SK-N-SH (cell line): ENCODE results near the gene CDH23. TPM values are rescaled to one million over a fixed set of nuclear protein-coding genes. Genes with fewer than 3 reads are reported as not detected.
A peak's percentile ranks its signal among the peaks of the same experiment; 100 is the strongest.

Source experiments
- CTCF ChIA-PET: fragments of 300-600, 350-600 bp; formaldehyde crosslinking; extraction: SDS; loops from one replicate; lab custom pipeline; 2021; lab: Yijun Ruan, JAX
- POLR2A ChIA-PET: fragments of 350-600 bp; sonication (Branson Sonifier 250); formaldehyde crosslinking; extraction: SDS; loops from one replicate; lab custom pipeline; 2020; ENCODE audit warnings: antibody characterized with exemption, inconsistent platforms; lab: Yijun Ruan, JAX
- DNase-seq: peaks from one replicate; pipeline ENCODE4 v3.0.0; 2012
- H2AFZ ChIP-seq: fragments of 200-600 bp; sonication (generic); 2 replicates; pipeline ENCODE4 v1.8.1; 2016; ENCODE audit warnings: antibody characterized with exemption, mild to moderate bottlenecking, low read depth
- H3F3A ChIP-seq: fragments of 200-600 bp; sonication (generic); replicated peaks from 2 replicates; pipeline ENCODE3; 2016; ENCODE audit warnings: antibody characterized with exemption, mild to moderate bottlenecking; ENCODE audit not compliant: insufficient read depth
- H3K27ac ChIP-seq, 2 experiments: fragments of 200-500 bp in 1 of 2; fragments of 200-600 bp in 1 of 2; sonication (Bioruptor generic) in 1 of 2; sonication (generic), shearing (Covaris generic) in 1 of 2; 2 replicates each; pipeline versions ENCODE4 v1.5.1 to v1.6.1; 2014 to 2016; ENCODE audit warnings: low read depth in 2 of 2, inconsistent platforms in 1 of 2, low read length in 1 of 2, mild to moderate bottlenecking in 1 of 2, mixed read lengths in 1 of 2
- H3K27me3 ChIP-seq: fragments of 200-600 bp; sonication (generic), shearing (Covaris generic); 2 replicates; pipeline ENCODE4 v1.6.1; 2016; ENCODE audit warnings: mixed run types; ENCODE audit not compliant: insufficient read depth
- H3K36me3 ChIP-seq, 2 experiments: fragments of 200-500 bp in 1 of 2; fragments of 200-600 bp in 1 of 2; sonication (Bioruptor generic) in 1 of 2; sonication (generic) in 1 of 2; replicated peaks in 1 of 2; 2 replicates each; pipeline versions ENCODE3 to v1.5.1; 2014 to 2016; ENCODE audit warnings: low read length in 1 of 2, mild to moderate bottlenecking in 1 of 2; ENCODE audit not compliant: insufficient read depth in 2 of 2, control insufficient read depth in 1 of 2
- H3K4me1 ChIP-seq, 2 experiments: fragments of 200-500 bp in 1 of 2; fragments of 200-600 bp in 1 of 2; sonication (Bioruptor generic) in 1 of 2; sonication (generic), shearing (Covaris generic) in 1 of 2; 2 replicates each; pipeline versions ENCODE4 v1.5.1 to v1.6.1; 2014 to 2016; ENCODE audit warnings: low read depth in 1 of 2, low read length in 1 of 2, mixed run types in 1 of 2; ENCODE audit not compliant: insufficient read depth in 2 of 2, control insufficient read depth in 1 of 2
- H3K4me2 ChIP-seq: fragments of 200-600 bp; sonication (generic), shearing (Covaris generic); 2 replicates; pipeline ENCODE4 v1.6.1; 2017; ENCODE audit warnings: mixed run types
- H3K4me3 ChIP-seq, 2 experiments: fragments of 200-500 bp in 1 of 2; fragments of 200-600 bp in 1 of 2; sonication (Bioruptor generic) in 1 of 2; sonication (generic), shearing (Covaris generic) in 1 of 2; 2 replicates each; pipeline versions ENCODE4 v1.5.1 to v1.8.1; 2014 to 2016; ENCODE audit warnings: low read depth in 2 of 2, inconsistent platforms in 1 of 2, low read length in 1 of 2, mild to moderate bottlenecking in 1 of 2, mixed read lengths in 1 of 2, moderate library complexity in 1 of 2
- H3K79me2 ChIP-seq: fragments of 200-600 bp; sonication (generic); 2 replicates; pipeline ENCODE4 v1.8.1; 2017; ENCODE audit warnings: mild to moderate bottlenecking; ENCODE audit not compliant: insufficient read depth
- H3K9ac ChIP-seq: fragments of 200-600 bp; sonication (generic); 2 replicates; pipeline ENCODE4 v1.6.1; 2017; ENCODE audit warnings: mixed run types
- H3K9me2 ChIP-seq: fragments of 200-600 bp; sonication (generic); 2 replicates; pipeline ENCODE4 v1.6.1; 2017; ENCODE audit warnings: mixed run types
- H3K9me3 ChIP-seq: fragments of 200-600 bp; sonication (generic); 2 replicates; pipeline ENCODE4 v1.6.1; 2017; ENCODE audit warnings: mixed run types, mild to moderate bottlenecking, moderate library complexity
- H4K20me1 ChIP-seq: fragments of 200-600 bp; sonication (generic); 2 replicates; pipeline ENCODE4 v1.6.1; 2017; ENCODE audit warnings: mild to moderate bottlenecking, mixed run types; ENCODE audit not compliant: insufficient read depth
- CHD2 ChIP-seq: fragments of 150-350 bp; IDR thresholded peaks from 2 replicates; pipeline ENCODE4 v1.6.1; 2018; ENCODE audit warnings: low read length; ENCODE audit not compliant: partially characterized antibody
- CTCF ChIP-seq: fragments of 200-600 bp; sonication (generic); IDR thresholded peaks from 2 replicates; pipeline ENCODE4 v1.6.1; 2017; ENCODE audit warnings: antibody characterized with exemption, mild to moderate bottlenecking, moderate library complexity
- EP300 ChIP-seq, 2 experiments: IDR thresholded peaks; 2 replicates each; pipeline versions ENCODE4 v1.4.0 to v1.6.1; 2012; ENCODE audit warnings: borderline replicate concordance in 1 of 2, low read depth in 1 of 2, low read length in 1 of 2
- EZH2phosphoT487 ChIP-seq: fragments of 200-600 bp; sonication (generic); IDR thresholded peaks from 2 replicates; pipeline ENCODE4 v1.6.1; 2017; ENCODE audit warnings: low read depth, mixed run types, mild to moderate bottlenecking, antibody characterized with exemption, moderate library complexity, borderline replicate concordance
- FOSL2 ChIP-seq: IDR thresholded peaks from 2 replicates; pipeline ENCODE4 v1.4.0; 2012; ENCODE audit warnings: low read depth, mild to moderate bottlenecking, moderate library complexity, borderline replicate concordance
- FOXM1 ChIP-seq: IDR thresholded peaks from 2 replicates; pipeline ENCODE4 v1.4.0; 2012; ENCODE audit warnings: low read depth, mild to moderate bottlenecking
- GATA2 ChIP-seq: sonication (generic); formaldehyde crosslinking; IDR thresholded peaks from 2 replicates; pipeline ENCODE4 v1.5.0; 2020; ENCODE audit warnings: mild to moderate bottlenecking, missing genetic modification reagents
- MXI1 ChIP-seq: IDR thresholded peaks from 2 replicates; pipeline ENCODE4 v1.6.1; 2012; ENCODE audit warnings: mild to moderate bottlenecking, low read depth, low read length, improper control_type of control experiment
- NFIC ChIP-seq: IDR thresholded peaks from 2 replicates; pipeline ENCODE4 v1.4.0; 2012; ENCODE audit warnings: borderline replicate concordance
- NRF1 ChIP-seq: IDR thresholded peaks from 2 replicates; pipeline ENCODE4 v1.6.1; 2012; ENCODE audit warnings: low read depth, mild to moderate bottlenecking, low read length
- POLR2AphosphoS5 ChIP-seq: IDR thresholded peaks from 2 replicates; pipeline ENCODE4 v1.6.1; 2012; ENCODE audit warnings: low read depth, low read length
- RAD21 ChIP-seq: IDR thresholded peaks from 2 replicates; pipeline ENCODE4 v1.6.1; 2012; ENCODE audit warnings: mild to moderate bottlenecking, low read length
- RCOR1 ChIP-seq: fragments of 150-350 bp; IDR thresholded peaks from 2 replicates; pipeline ENCODE4 v1.6.1; 2017; ENCODE audit warnings: antibody characterized with exemption, low read length
- REST ChIP-seq: IDR thresholded peaks from 2 replicates; pipeline ENCODE4 v1.6.1; 2012; ENCODE audit warnings: mild to moderate bottlenecking, low read depth, low read length, moderate library complexity
- RFX5 ChIP-seq: IDR thresholded peaks from 2 replicates; pipeline ENCODE4 v1.6.1; 2012; ENCODE audit warnings: mild to moderate bottlenecking, improper control_type of control experiment, low read length
- SMC3 ChIP-seq: IDR thresholded peaks from 2 replicates; pipeline ENCODE4 v1.6.1; 2012; ENCODE audit warnings: low read depth, low read length, improper control_type of control experiment
- TEAD4 ChIP-seq: IDR thresholded peaks from 2 replicates; pipeline ENCODE4 v1.4.0; 2012; ENCODE audit warnings: mild to moderate bottlenecking, borderline replicate concordance; ENCODE audit not compliant: insufficient read depth
- YY1 ChIP-seq: IDR thresholded peaks from 2 replicates; pipeline ENCODE4 v1.4.0; 2012; ENCODE audit warnings: low read depth, mild to moderate bottlenecking
- WGBS: methylation state at CpG from one replicate; pipeline ENCODE4 v1.1.6; 2017; ENCODE audit warnings: low lambda C conversion rate; 5-methylcytosine and 5-hydroxymethylcytosine counted together
- polyA plus RNA-seq, 3 experiments: library from polyadenylated mRNA; depleted of rRNA; stranded (reverse); fragments of >200 nt; gene quantifications; 2 replicates each; pipeline ENCODE4 v1.2.3, GENCODE V29; 2012
- TF ChIP-seq, protein P1 (sequence below): fragments of 150-350 bp; IDR thresholded peaks from 2 replicates; pipeline ENCODE4 v1.6.1; 2016; ENCODE audit warnings: mild to moderate bottlenecking, low read depth, low read length
- TF ChIP-seq, protein P2 (sequence below): fragments of 150-350 bp; IDR thresholded peaks from 2 replicates; pipeline ENCODE4 v1.6.1; 2017; ENCODE audit warnings: antibody characterized with exemption, low read length, low read depth, borderline replicate concordance

Gene CDH23
- polyA plus RNA-seq, 1 of the 3 experiments (the other 2 are of a cell fraction) = 0.03 TPM

DNA sequence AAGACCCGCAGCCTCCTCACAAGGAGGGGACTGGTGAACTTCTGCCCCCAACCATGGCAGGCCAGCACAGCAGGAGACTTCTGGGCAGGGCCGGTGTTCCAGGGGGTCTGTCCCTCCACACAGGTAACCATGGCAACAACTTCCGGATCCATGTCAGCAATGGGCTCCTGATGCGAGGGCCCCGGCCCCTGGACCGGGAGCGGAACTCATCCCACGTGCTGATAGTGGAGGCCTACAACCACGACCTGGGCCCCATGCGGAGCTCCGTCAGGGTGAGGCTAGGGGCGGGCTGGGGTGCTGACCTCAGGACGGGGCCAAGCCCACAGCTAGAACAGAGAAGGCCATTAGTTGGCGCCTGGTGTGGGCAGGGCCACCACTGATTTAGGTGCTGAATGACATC, 328.5 kb downstream of the CDH23 start (continued):
- no peak for TF ChIP-seq NRF1
- TF ChIP-seq EZH2phosphoT487 = no peak
- no peak for TF ChIP-seq NFIC
- TF ChIP-seq YY1 = no peak
- no peak for TF ChIP-seq RFX5

- no peaks in the 10 kb centered on the region for H3K9me2 ChIP-seq
- no peaks in the 10 kb centered on the region for H3K79me2 ChIP-seq
- no peak overlapping the region; a peak in 1 of 4 replicates for H3K4me3 ChIP-seq
- TF ChIP-seq FOXM1 = no peak
- TF ChIP-seq EZH2phosphoT487 = no peak
- TF ChIP-seq TEAD4 = no peak
- peak in 1 of 2 experiments; percentile 69; a peak in 2 of 4 replicates for TF ChIP-seq EP300 (IDR thresholded peaks at IDR 0.05; ENCODE audit: borderline replicate concordance in 1 of 2, low read depth in 1 of 2, low read length in 1 of 2)
- TF ChIP-seq RAD21 = peak; percentile 41
- TF ChIP-seq, protein P1, sequence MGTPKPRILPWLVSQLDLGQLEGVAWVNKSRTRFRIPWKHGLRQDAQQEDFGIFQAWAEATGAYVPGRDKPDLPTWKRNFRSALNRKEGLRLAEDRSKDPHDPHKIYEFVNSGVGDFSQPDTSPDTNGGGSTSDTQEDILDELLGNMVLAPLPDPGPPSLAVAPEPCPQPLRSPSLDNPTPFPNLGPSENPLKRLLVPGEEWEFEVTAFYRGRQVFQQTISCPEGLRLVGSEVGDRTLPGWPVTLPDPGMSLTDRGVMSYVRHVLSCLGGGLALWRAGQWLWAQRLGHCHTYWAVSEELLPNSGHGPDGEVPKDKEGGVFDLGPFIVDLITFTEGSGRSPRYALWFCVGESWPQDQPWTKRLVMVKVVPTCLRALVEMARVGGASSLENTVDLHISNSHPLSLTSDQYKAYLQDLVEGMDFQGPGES = no peak
- TF ChIP-seq FOSL2 = no peak
- TF ChIP-seq REST = no peak
- peak; percentile 90 for TF ChIP-seq GATA2
- TF ChIP-seq MXI1 = peak; percentile 4; the same call in 1 of the 2 replicates
- TF ChIP-seq POLR2AphosphoS5 = no peak
- peak; percentile 16; the same call in 1 of the 2 replicates for TF ChIP-seq SMC3
- TF ChIP-seq NFIC = no peak
- peak; percentile 79 for TF ChIP-seq RCOR1
- no peak for TF ChIP-seq YY1
- TF ChIP-seq CTCF = peak; percentile 58
- TF ChIP-seq, protein P2, sequence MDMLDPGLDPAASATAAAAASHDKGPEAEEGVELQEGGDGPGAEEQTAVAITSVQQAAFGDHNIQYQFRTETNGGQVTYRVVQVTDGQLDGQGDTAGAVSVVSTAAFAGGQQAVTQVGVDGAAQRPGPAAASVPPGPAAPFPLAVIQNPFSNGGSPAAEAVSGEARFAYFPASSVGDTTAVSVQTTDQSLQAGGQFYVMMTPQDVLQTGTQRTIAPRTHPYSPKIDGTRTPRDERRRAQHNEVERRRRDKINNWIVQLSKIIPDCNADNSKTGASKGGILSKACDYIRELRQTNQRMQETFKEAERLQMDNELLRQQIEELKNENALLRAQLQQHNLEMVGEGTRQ = no peak
- peak; percentile 47 for TF ChIP-seq CHD2
- H3K27ac ChIP-seq = peak overlapping the region in 1 of 2 experiments; percentile 91; a peak in 2 of 4 replicates
- H4K20me1 ChIP-seq = no peaks in the 10 kb centered on the region
- no peak overlapping the region for H3K4me2 ChIP-seq
- H3K9me3 ChIP-seq = no peaks in the 10 kb centered on the region
- peaks cover 0 to 46% of the 10 kb centered on the region in 2 experiments; a peak in 1 of 4 replicates for H3K4me1 ChIP-seq
- no peak overlapping the region for H2AFZ ChIP-seq
- ChIA-PET CTCF (interaction anchor here (0.7 to 4.1 kb wide), 15 partner anchors 9 to 361 kb away, joined by 3 to 24 read pairs (median 4); partner anchors contain the start of gene VSIR), POLR2A (no interaction called here)
- 2% methylated on average over 7 of the region's 9 CpGs for WGBS
- no peak overlapping the region for H3K9ac ChIP-seq
- 0 out of 2 replicates have a peak, but pooled peaks cover 4% of the 10 kb centered on the region for H3K27me3 ChIP-seq
- H3K36me3 ChIP-seq = no peaks in the 10 kb centered on the region
- H3F3A ChIP-seq = no peaks in the 10 kb centered on the region
- DNase-seq = peak; percentile 86
Observed at GRCh38 chr10:71725998-71726579, 329.4 kb downstream of the CDH23 start.
